H9 (cell line): ENCODE results near the gene IRF2BP1. TPM values are rescaled to one million over a fixed set of nuclear protein-coding genes. Genes with fewer than 3 reads are reported as not detected.

Source experiments
- DNase-seq: peaks from one replicate; pipeline ENCODE4 v3.0.0-alpha.2; 2017
- H2AFZ ChIP-seq: one replicate; pipeline ENCODE4 v1.6.1; 2013; ENCODE audit warnings: mild to moderate bottlenecking, low read length, control low read depth, moderate library complexity
- H2AK5ac ChIP-seq: 2 replicates; pipeline ENCODE4 v1.6.1; 2013; ENCODE audit warnings: low read length, control low read depth, mixed read lengths; ENCODE audit not compliant: insufficient read length
- H2BK120ac ChIP-seq: one replicate; pipeline ENCODE4 v1.6.1; 2013; ENCODE audit warnings: low read depth, mild to moderate bottlenecking, low read length, control low read depth, inconsistent platforms; ENCODE audit not compliant: poor library complexity, severe bottlenecking
- H2BK12ac ChIP-seq: 2 replicates; pipeline ENCODE4 v1.6.1; 2013; ENCODE audit warnings: low read length, control low read depth, mixed read lengths, low read depth; ENCODE audit not compliant: insufficient read length
- H2BK15ac ChIP-seq: 2 replicates; pipeline ENCODE4 v1.6.1; 2013; ENCODE audit warnings: low read depth, low read length, control low read depth
- H2BK20ac ChIP-seq: one replicate; pipeline ENCODE4 v1.6.1; 2013; ENCODE audit warnings: low read depth, mild to moderate bottlenecking, low read length, control low read depth, inconsistent platforms; ENCODE audit not compliant: poor library complexity, severe bottlenecking
- H2BK5ac ChIP-seq: 2 replicates; pipeline ENCODE4 v1.6.1; 2013; ENCODE audit warnings: low read length, control low read depth, mixed read lengths; ENCODE audit not compliant: insufficient read length
- H3K14ac ChIP-seq: 2 replicates; pipeline ENCODE4 v1.6.1; 2013; ENCODE audit warnings: low read length, control low read depth; ENCODE audit not compliant: insufficient read depth
- H3K18ac ChIP-seq: 2 replicates; pipeline ENCODE4 v1.6.1; 2013; ENCODE audit warnings: low read depth, mild to moderate bottlenecking, mixed read lengths, low read length, control low read depth; ENCODE audit not compliant: insufficient read length
- H3K23ac ChIP-seq: 2 replicates; pipeline ENCODE4 v1.6.1; 2013; ENCODE audit warnings: low read length, control low read depth, mixed read lengths, low read depth; ENCODE audit not compliant: insufficient read length
- H3K23me2 ChIP-seq: 2 replicates; pipeline ENCODE4 v1.6.1; 2013; ENCODE audit warnings: low read depth, mild to moderate bottlenecking, mixed read lengths, low read length, control low read depth; ENCODE audit not compliant: insufficient read length, poor library complexity, severe bottlenecking
- H3K27ac ChIP-seq: 2 replicates; pipeline ENCODE4 v1.5.1; 2013; ENCODE audit warnings: low read length, control low read depth, mixed read lengths, low read depth; ENCODE audit not compliant: insufficient read length
- H3K27me3 ChIP-seq: 2 replicates; pipeline ENCODE4 v1.6.1; 2013; ENCODE audit warnings: low read length, control low read depth, inconsistent platforms; ENCODE audit not compliant: insufficient read depth
- H3K4ac ChIP-seq: 2 replicates; pipeline ENCODE4 v1.6.1; 2013; ENCODE audit warnings: low read depth, mild to moderate bottlenecking, control low read depth, inconsistent platforms, low read length, moderate library complexity
- H3K4me1 ChIP-seq: 2 replicates; pipeline ENCODE4 v1.6.1; 2013; ENCODE audit warnings: low read length, control low read depth, inconsistent platforms; ENCODE audit not compliant: insufficient read depth
- H3K4me2 ChIP-seq: 2 replicates; pipeline ENCODE4 v1.6.1; 2013; ENCODE audit warnings: low read length, control low read depth, mixed read lengths; ENCODE audit not compliant: insufficient read length, insufficient read depth
- H3K56ac ChIP-seq: 2 replicates; pipeline ENCODE4 v1.6.1; 2013; ENCODE audit warnings: low read depth, mild to moderate bottlenecking, mixed read lengths, low read length, control low read depth; ENCODE audit not compliant: insufficient read length
- H3K79me1 ChIP-seq: 2 replicates; pipeline ENCODE4 v1.6.1; 2013; ENCODE audit warnings: low read depth, mild to moderate bottlenecking, moderate library complexity, low read length, control low read depth, inconsistent platforms; ENCODE audit not compliant: insufficient read depth, poor library complexity, severe bottlenecking
- H3K79me2 ChIP-seq: 2 replicates; pipeline ENCODE4 v1.6.1; 2013; ENCODE audit warnings: low read length, control low read depth, inconsistent platforms; ENCODE audit not compliant: insufficient read depth
- H3K9ac ChIP-seq: 2 replicates; pipeline ENCODE4 v1.6.1; 2013; ENCODE audit warnings: low read length, control low read depth, mixed read lengths; ENCODE audit not compliant: insufficient read length; ENCODE audit errors: extremely low read depth
- H3K9me3 ChIP-seq: one replicate; pipeline ENCODE4 v1.6.1; 2013; ENCODE audit warnings: low read depth, low read length, inconsistent platforms; ENCODE audit not compliant: control insufficient read depth
- H3T11ph ChIP-seq: one replicate; pipeline ENCODE4 v1.6.1; 2013; ENCODE audit warnings: mild to moderate bottlenecking, low read length, control low read depth, inconsistent platforms
- H4K20me1 ChIP-seq: one replicate; pipeline ENCODE4 v1.6.1; 2013; ENCODE audit not compliant: control insufficient read depth, insufficient read length, insufficient read depth
- H4K5ac ChIP-seq: 2 replicates; pipeline ENCODE4 v1.6.1; 2013; ENCODE audit warnings: low read depth, mild to moderate bottlenecking, mixed read lengths, low read length, control low read depth; ENCODE audit not compliant: insufficient read length
- H4K8ac ChIP-seq: replicated peaks from 2 replicates; pipeline ENCODE4 v1.6.1; 2013; ENCODE audit warnings: low read length, control low read depth, mixed read lengths, low read depth; ENCODE audit not compliant: insufficient read length
- H4K91ac ChIP-seq: 2 replicates; pipeline ENCODE4 v1.6.1; 2013; ENCODE audit warnings: low read depth, mild to moderate bottlenecking, moderate library complexity, mixed read lengths, low read length, control low read depth; ENCODE audit not compliant: insufficient read length
- H3K27ac Mint-ChIP-seq, 3 experiments: 2 replicates in 2 of 3; 3 replicates in 1 of 3; pipeline ENCODE4 v1.8.0; 2020 to 2021; ENCODE audit warnings: mixed read lengths in 3 of 3, mild to moderate bottlenecking in 1 of 3, moderate library complexity in 1 of 3
- H3K27me3 Mint-ChIP-seq: 2 replicates; pipeline ENCODE4 v1.8.0; 2021; ENCODE audit warnings: low read depth, mild to moderate bottlenecking, moderate library complexity, mixed read lengths
- H3K36me3 Mint-ChIP-seq, 3 experiments: 2 replicates in 2 of 3; 3 replicates in 1 of 3; pipeline ENCODE4 v1.8.0; 2020 to 2021; ENCODE audit warnings: low read depth in 3 of 3, mixed read lengths in 3 of 3; ENCODE audit not compliant: insufficient read depth in 1 of 3
- H3K4me1 Mint-ChIP-seq, 2 experiments: 2 replicates each; pipeline ENCODE4 v1.8.0; 2020; ENCODE audit warnings: mixed read lengths in 2 of 2
- H3K4me3 Mint-ChIP-seq, 2 experiments: 2 replicates in 1 of 2; 3 replicates in 1 of 2; pipeline ENCODE4 v1.8.0; 2020 to 2021; ENCODE audit warnings: mild to moderate bottlenecking in 2 of 2, mixed read lengths in 2 of 2, moderate library complexity in 1 of 2
- H3K9me3 Mint-ChIP-seq, 2 experiments: 2 replicates in 1 of 2; 3 replicates in 1 of 2; pipeline ENCODE4 v1.8.0; 2020; ENCODE audit warnings: mild to moderate bottlenecking in 2 of 2, mixed read lengths in 2 of 2, moderate library complexity in 1 of 2
- WGBS: extraction: QIAGEN DNeasy Blood & Tissue Kit; methylation state at CpG from one replicate; pipeline ENCODE4 v1.1.7; 2013; ENCODE audit warnings: missing lambda C conversion rate, low lambda C conversion rate, mixed read lengths; ENCODE audit not compliant: insufficient read length; ENCODE audit errors: extremely low coverage; 5-methylcytosine and 5-hydroxymethylcytosine counted together
- total RNA-seq: library from RNA; stranded (reverse); gene quantifications from 2 replicates; pipeline ENCODE4 v1.2.1, GENCODE V29; 2021
- TF ChIP-seq, protein P1 (sequence below): fragments of 200-600 bp; sonication (generic); conservative IDR thresholded peaks from 3 replicates; pipeline ENCODE4 v1.8.0; 2021; ENCODE audit warnings: antibody characterized with exemption, mild to moderate bottlenecking

The IRF2BP1 gene
- total RNA-seq, 1 experiment from 2014 or later = 28.2 TPM

DNA sequence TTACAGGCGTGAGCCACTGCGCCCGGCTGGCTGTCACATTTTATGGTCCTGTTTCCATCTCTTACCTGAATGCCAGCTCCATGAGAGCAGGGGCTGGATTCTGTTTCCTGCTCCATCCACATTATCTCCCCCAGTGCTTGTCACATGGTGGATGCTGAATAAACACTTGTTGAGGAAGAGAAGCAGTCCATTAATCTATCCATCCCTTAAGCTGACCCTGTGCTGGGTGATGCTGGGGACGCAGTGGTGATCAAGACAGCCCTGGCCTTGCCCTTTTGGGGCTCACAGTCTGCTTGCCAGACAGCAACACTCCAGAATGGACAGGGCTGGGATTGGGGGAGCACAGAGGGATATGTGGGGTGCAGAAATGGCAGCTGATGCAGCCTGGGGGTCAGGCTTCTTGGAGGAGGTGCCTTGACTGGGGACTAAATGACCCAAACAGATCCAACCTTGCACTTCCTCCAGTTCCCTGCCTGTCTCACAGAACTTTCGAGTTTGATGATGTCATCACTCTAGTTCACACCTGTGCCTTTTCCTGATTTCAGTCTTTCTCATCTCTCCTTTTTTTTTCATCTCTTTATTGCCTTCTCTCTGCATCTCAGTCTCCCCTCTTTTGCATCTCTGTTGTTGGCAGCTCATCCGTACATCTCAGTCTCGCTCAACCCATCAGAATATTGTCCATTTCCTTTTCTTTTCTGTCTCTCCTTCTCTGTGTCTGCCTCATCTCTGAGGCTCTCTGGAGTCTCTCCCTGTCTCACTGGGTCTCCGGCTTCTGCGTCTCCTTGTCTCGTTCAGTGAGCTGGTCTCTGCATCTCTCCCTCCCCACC is 4.6 kb downstream of the IRF2BP1 start:
- H2BK120ac ChIP-seq = no peak overlapping the region
- H3K36me3 Mint-ChIP-seq = peaks cover 2 to 5% (median 4%) of the 10 kb centered on the region in 3 experiments; a peak in 3 of 7 replicates
- peak overlapping the region; percentile 36 to 70; a peak in 4 of 5 replicates for H3K4me3 Mint-ChIP-seq

More for the DNA sequence above, 4.6 kb downstream of the IRF2BP1 start:
- H2BK5ac ChIP-seq = no peak overlapping the region
- H3K79me2 ChIP-seq = no peaks in the 10 kb centered on the region
- H2BK12ac ChIP-seq = no peak overlapping the region
- H3K23me2 ChIP-seq = peaks cover 22% of the 10 kb centered on the region
- no peak overlapping the region for H3K18ac ChIP-seq
- no peak overlapping the region for H2BK20ac ChIP-seq
- no peak overlapping the region for H2AK5ac ChIP-seq
- H3K14ac ChIP-seq = no peak overlapping the region
- no CpG with 5 or more reads among the region's 10 CpGs for WGBS
- no peak overlapping the region for H3K23ac ChIP-seq
- H4K5ac ChIP-seq = no peak overlapping the region
- H4K91ac ChIP-seq = no peak overlapping the region
- H2BK15ac ChIP-seq = no peak overlapping the region
- H3T11ph ChIP-seq = no peak overlapping the region
- no peaks in the 10 kb centered on the region for H3K9me3 ChIP-seq
- no peak overlapping the region for H3K4ac ChIP-seq
- Mint-ChIP-seq H3K27ac (peak overlapping the region; percentile 24 to 94 (median 82)), H3K4me1 (peaks cover 38 to 47% of the 10 kb centered on the region in 2 experiments), H3K27me3 (peaks cover 4% of the 10 kb centered on the region; the same call in 1 of the 2 replicates), H3K9me3 (no peaks in the 10 kb centered on the region)
- H3K27ac ChIP-seq = no peak overlapping the region
- H3K56ac ChIP-seq = no peak overlapping the region
- H4K20me1 ChIP-seq = no peaks in the 10 kb centered on the region
- TF ChIP-seq, protein P1, sequence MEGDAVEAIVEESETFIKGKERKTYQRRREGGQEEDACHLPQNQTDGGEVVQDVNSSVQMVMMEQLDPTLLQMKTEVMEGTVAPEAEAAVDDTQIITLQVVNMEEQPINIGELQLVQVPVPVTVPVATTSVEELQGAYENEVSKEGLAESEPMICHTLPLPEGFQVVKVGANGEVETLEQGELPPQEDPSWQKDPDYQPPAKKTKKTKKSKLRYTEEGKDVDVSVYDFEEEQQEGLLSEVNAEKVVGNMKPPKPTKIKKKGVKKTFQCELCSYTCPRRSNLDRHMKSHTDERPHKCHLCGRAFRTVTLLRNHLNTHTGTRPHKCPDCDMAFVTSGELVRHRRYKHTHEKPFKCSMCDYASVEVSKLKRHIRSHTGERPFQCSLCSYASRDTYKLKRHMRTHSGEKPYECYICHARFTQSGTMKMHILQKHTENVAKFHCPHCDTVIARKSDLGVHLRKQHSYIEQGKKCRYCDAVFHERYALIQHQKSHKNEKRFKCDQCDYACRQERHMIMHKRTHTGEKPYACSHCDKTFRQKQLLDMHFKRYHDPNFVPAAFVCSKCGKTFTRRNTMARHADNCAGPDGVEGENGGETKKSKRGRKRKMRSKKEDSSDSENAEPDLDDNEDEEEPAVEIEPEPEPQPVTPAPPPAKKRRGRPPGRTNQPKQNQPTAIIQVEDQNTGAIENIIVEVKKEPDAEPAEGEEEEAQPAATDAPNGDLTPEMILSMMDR = no peak
- no peak overlapping the region for H2AFZ ChIP-seq
- H3K9ac ChIP-seq = no peak overlapping the region
- no peak for DNase-seq
- H3K4me1 ChIP-seq = peaks cover 2% of the 10 kb centered on the region; the same call in 1 of the 2 replicates
- no peaks in the 10 kb centered on the region for H3K27me3 ChIP-seq
- H3K4me2 ChIP-seq = peak overlapping the region; percentile 66
- H4K8ac ChIP-seq = no peak overlapping the region
- no peaks in the 10 kb centered on the region for H3K79me1 ChIP-seq
